NK-92 (cell line): ENCODE results near the gene CDK14.

Source experiments
- DNase-seq: peaks from one replicate; lab custom pipeline; 2025; ENCODE audit not compliant: unreplicated experiment; lab: John Stamatoyannopoulos, UW

CDK14 gene

DNA sequence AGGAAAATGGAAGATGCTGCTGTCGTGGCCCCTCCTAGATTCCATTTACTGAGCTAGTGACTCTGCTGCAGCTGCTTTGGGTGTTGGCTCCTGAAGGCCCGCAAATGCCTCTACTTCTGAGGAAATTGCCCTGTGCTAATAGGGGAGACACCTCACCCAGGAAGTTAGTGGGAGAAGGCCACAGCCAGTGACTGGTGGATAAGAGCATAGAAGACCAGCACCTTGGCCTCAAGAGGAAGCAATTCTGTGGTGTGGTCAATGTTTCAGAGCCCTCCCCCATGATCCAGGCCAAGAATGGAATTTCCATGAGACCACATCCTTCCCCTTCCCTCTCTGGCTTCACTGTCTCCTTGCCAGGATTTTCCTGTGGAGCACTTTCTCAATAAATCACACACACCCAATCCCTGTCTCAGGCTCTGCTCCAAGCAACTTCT, 643.1 kb downstream of the CDK14 start:
- DNase-seq = no peak

GRCh38 chr7:91239772-91240171, 643.7 kb downstream of the CDK14 start:
- no peak for DNase-seq

DNA sequence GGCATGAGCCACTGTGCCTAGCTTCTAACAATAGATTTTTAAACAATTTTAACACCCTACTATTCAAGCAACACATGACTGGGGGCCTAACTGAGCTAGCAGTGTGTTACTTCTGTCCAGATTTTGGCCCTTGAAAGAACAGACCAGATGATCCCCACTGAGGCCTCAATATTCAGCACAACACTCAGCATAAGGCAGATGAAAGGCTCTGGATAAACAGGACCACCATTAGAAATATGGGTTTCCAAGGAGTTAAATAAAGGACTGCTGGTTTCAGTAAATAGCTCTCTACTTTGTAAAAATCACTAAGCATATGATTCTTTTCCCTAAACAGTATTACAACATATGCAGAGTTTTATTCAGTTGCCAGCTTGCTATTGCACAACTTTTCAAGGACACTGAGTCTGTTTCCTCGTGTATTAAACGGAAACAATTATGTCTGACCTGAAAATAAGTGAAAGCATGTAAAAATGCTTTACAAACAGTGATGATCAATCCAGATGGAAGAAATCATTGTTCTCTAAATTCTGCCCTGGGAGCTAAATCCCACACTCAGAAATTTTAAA, 644.3 kb downstream of the CDK14 start:
- no peak for DNase-seq

- DNase-seq = no peak
Measured at GRCh38 chr7:91242097-91242844, 646.1 kb downstream of the CDK14 start.

DNA sequence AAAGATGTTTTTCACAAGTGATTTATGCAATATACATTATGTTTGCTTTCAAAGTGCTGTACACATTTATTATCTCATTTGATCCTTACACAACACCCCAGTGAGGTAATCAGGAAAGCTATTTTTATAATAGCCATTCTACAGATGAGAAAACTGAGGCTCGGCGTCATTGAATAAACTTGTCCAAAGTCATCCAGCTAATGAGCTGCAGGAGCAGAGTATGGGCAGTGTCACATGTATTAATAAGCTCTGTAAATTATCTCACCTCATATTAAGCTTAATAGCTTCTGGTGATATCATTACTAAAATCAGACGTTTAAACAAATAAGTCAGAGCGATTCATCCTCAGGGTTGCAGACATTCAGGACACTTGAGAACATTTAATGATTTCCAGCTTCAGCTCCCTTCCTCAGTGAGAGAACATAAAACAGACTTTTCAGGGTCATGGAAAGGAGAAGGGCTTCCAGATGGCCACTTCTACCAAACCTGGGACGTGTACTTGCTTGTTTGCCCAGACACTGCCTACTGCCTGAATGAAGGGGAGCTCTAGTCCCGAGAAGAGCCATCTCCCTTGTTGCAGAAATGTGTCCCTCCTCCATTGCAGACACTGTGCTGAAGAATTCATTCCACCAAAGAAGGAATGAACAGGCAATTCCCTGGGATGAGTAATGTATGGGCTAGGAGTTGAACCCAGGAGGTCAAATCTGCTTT, 647.6 kb downstream of the CDK14 start:
- no peak for DNase-seq

GRCh38 chr7:91247500-91247899, 651.4 kb downstream of the CDK14 start:
- no peak for DNase-seq

DNA sequence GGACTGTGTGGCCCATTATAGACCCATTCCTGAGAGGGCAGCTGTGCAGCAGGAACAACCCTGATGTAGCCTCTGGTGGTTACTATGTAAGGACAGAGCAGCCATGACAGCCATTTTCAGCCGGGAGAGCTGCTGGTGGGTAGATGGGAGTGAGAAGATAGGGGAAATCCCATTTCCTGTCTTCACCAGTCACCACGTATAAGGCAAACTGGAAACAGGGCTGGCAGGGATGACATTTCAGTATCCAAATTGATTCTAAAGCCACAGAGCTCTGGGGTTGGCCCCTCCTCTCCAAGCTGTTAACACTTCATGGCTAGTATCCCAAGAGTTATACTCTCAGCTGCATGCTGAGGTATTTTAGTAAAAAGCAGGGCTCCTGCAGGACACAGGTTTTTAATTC, 652.9 kb downstream of the CDK14 start:
- DNase-seq = no peak

- no peak for DNase-seq
Measured at GRCh38 chr7:91249506-91250233, 653.5 kb downstream of the CDK14 start.

- no peak for DNase-seq
Measured at GRCh38 chr7:91250706-91251105, 654.6 kb downstream of the CDK14 start.

DNA sequence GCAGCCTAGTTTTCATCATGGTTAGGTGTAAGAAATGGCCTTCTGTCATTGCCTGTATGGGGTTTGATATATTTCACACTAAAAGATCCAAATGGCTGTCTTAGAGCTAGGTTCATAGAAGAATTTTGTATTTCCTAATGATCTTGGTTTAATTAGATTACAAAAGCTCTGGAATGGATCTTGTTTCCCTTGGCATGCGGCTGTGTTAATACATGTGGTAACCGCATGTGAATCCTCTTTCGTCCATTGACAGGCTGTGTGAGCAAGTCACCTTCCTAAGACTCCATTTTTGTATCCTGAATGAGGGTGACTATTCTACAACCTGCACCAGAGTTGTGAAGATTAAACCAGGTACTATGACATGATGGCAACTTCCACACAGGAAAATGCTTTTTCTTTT, 655.8 kb downstream of the CDK14 start:
- no peak for DNase-seq
